ENCODE data around the gene UBE2H. TPM values are rescaled to one million over a fixed set of nuclear protein-coding genes. Genes with fewer than 3 reads are reported as not detected.

Gene UBE2H
- total RNA-seq, 1 experiment from 2014 or later = 58.0 TPM

DNA sequence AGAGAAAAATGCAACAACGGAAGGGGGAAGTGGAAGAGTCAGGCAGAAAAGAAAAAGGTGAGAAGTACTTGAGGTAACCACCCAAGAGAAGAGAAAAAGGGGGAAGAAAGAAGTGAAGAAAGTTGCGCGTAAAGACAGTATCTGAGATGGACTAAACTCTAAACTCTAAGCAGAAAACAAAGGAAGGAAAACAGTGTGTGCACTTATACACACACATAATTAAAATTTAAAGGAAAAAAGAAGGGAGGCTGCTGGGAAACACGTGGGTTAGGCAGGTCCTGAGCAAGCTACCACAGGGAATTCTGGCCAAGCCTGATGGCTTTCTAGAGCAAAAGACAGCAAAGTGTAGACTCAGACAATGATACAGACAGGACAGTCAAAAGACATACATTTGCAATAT is 78.0 kb downstream of the UBE2H start:
- H3K4me1 ChIP-seq (ENCODE audit: control insufficient read depth, insufficient read depth, low read length) = peaks cover 3% of the 10 kb centered on the region; the same call in 1 of the 2 replicates
- no peaks in the 10 kb centered on the region; the same call in 1 of the 2 replicates for H3K36me3 ChIP-seq (ENCODE audit: control insufficient read depth, insufficient read depth, low read length)
- TF ChIP-seq POLR2AphosphoS5 (IDR thresholded peaks at IDR 0.05; ENCODE audit: low read depth, low read length) (no peak), CTCF (IDR thresholded peaks at IDR 0.05) (no peak), SIN3A (IDR thresholded peaks at IDR 0.05; ENCODE audit: borderline replicate concordance, insufficient read depth, low read depth, low read length) (no peak), REST (IDR thresholded peaks at IDR 0.05; ENCODE audit: insufficient read depth in 1 of 2, low read depth in 2 of 2, low read length in 1 of 2) (no peak), TCF7L2 (IDR thresholded peaks at IDR 0.05; ENCODE audit: low read depth, low read length) (no peak)
- ATAC-seq (no peak), DNase-seq (ENCODE audit: low read depth, low spot score) (no peak)
- no TSS peak for BruUV-seq (replicated peaks)
- H3K4me3 ChIP-seq (ENCODE audit: low read depth in 2 of 2, low read length in 2 of 2) = no peak overlapping the region
- CTCF ChIA-PET = no interaction called here
- no peaks in the 10 kb centered on the region for H3K27me3 ChIP-seq (ENCODE audit: control insufficient read depth, insufficient read depth, low read length)
- POLR2A ChIA-PET = interaction anchor here (0.6 kb wide), 1 partner anchor 128 kb away, joined by 10 read pairs; no protein-coding TSS in a partner anchor
- no peak overlapping the region for H3K27ac ChIP-seq (ENCODE audit: low read length)
- in situ Hi-C loops (cut with HindIII; ENCODE audit: low pct_unique_long_range_greater_than_20kb, low sequenced_read_pairs) = no loop called here
- intact Hi-C loops (cut with micrococcal nuclease; ENCODE audit: unreplicated experiment) = no loop called here
- no peaks in the 10 kb centered on the region for H3K9me3 ChIP-seq (ENCODE audit: control insufficient read depth, insufficient read depth, low read depth, low read length)

- Histone ChIP-seq H3K27me3 (ENCODE audit: control insufficient read depth, insufficient read depth, low read length) (no peaks in the 10 kb centered on the region), H3K9me3 (ENCODE audit: control insufficient read depth, insufficient read depth, low read depth, low read length) (no peaks in the 10 kb centered on the region), H3K4me1 (ENCODE audit: control insufficient read depth, insufficient read depth, low read length) (peaks cover 3% of the 10 kb centered on the region; the same call in 1 of the 2 replicates), H3K4me3 (ENCODE audit: low read depth in 2 of 2, low read length in 2 of 2) (no peak overlapping the region), H3K36me3 (ENCODE audit: control insufficient read depth, insufficient read depth, low read length) (no peaks in the 10 kb centered on the region), H3K27ac (ENCODE audit: low read length) (no peak overlapping the region)
- no peak for DNase-seq (ENCODE audit: low read depth, low spot score)
- ChIA-PET CTCF (no interaction called here), POLR2A (no interaction called here)
- TF ChIP-seq SIN3A (IDR thresholded peaks at IDR 0.05; ENCODE audit: borderline replicate concordance, insufficient read depth, low read depth, low read length) = no peak
- no peak for TF ChIP-seq TCF7L2 (IDR thresholded peaks at IDR 0.05; ENCODE audit: low read depth, low read length)
- TF ChIP-seq REST (IDR thresholded peaks at IDR 0.05; ENCODE audit: insufficient read depth in 1 of 2, low read depth in 2 of 2, low read length in 1 of 2) = no peak
- TF ChIP-seq CTCF (IDR thresholded peaks at IDR 0.05) = no peak
- no peak for TF ChIP-seq POLR2AphosphoS5 (IDR thresholded peaks at IDR 0.05; ENCODE audit: low read depth, low read length)
- in situ Hi-C loops (cut with HindIII; ENCODE audit: low pct_unique_long_range_greater_than_20kb, low sequenced_read_pairs) (no loop called here), intact Hi-C loops (cut with micrococcal nuclease; ENCODE audit: unreplicated experiment) (no loop called here)
- BruUV-seq (replicated peaks) = no TSS peak
- ATAC-seq = no peak
Observed at GRCh38 chr7:129872054-129872453, 80.7 kb downstream of the UBE2H start.

Data from Panc1 (cell line).